ENCODE measurements around the gene FAM170B. TPM values are rescaled to one million over a fixed set of nuclear protein-coding genes. Genes with fewer than 3 reads are reported as not detected.

The FAM170B gene
- polyA plus RNA-seq, 5 donors: not detected

DNA sequence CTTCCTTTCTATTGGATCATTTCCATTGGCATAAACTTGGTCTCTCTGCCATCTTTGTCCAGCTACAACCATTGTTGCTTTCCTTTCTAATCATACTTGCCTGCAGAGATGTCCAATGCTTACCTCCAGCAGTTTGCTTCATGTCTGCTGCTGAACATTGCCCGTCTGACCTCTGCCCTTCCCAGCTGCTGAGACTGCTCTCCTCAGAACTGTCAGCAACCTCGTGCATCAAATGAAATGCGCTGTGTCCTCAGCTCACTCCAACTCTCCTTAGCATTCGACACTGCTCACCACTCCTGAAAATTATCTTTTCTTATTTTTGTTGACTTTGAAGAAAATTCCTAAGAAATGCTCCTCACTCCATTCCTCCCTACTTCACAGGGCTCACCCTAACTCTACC lies 5.0 kb downstream of the FAM170B start:
- no peak for DNase-seq

DNA sequence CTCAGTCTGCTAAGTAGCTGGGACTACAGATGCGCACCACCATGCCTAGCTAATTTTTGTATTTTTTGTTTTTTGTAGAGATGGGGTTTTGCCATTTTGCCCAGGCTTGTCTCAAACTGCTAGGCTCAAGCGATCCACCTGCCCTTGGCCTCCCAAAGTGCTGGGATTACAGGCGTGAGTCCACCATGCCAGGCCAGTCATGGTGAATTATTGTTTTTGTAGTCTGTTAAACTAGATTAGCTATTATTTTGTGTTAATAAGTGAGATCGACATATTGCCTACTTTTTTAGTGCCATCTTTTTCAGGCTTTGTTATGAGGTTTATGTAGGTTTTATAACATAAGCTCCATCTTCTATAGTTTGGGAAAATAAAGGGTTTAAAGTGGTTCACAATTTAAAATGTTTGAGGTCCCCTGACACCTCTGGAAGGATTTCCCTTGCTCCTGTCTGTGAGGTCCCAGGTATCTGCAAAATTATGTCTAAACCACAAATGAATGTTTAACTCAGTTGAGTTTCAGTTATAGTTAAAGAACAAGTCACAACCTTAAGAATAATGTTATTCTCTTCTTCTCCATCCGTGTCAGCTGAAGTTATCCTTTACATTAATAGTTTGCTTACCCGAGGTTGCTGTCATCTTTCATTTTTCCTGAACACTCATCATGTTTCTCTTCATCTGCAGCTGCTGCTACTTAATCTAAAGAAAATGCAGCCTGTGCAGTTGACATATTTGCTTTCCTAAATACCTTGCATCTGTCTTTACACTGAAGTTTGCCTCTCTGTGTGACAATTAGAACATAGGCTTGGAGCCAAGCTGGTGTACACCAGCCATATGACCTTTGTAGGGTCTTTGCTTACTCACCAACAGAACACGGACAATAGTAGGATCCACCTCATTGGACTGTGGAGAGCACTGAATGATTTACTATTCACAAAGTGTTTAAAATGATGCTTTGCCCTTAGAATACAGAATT lies 9.6 kb downstream of the FAM170B start:
- DNase-seq: no peak

DNA sequence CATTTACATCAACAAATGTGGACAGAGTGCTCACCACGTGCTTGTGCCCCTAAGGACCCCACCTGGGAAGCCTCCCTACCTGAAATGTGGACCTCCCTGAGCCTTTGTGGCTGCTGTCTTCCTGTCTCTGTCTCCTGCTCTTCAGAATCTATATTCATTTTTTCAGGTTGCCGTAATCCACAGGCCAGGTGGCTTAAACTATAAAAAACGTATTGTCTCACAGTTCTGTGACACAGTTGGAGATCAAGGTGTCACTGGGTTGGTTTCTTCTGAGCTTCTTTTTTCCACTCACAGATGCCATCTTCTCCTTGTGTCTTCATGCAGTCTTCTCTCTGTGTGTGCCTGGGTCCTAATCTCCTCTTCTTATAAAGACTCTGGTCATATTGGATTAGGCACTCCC lies 12.9 kb downstream of the FAM170B start:
- no peak for DNase-seq

DNA sequence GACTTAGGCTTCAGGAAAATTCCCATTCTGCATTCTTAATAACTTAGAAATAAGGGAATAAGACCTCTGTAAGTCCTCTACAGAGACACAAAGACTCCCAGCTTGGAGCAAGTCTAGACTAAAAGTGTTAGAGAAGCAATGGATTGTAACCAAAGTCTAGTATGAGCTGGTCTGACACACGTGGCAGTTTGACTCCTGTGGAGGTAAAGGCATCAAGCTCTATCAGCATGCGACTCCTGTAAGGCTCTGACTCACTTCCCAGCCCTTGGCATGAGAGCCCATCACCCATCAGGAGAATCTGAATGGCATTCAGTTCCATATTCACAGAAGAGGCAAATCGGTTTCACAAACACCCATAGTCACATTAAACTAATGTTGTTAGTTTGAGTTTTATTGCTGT lies 14.1 kb downstream of the FAM170B start:
- DNase-seq: no peak

DNA sequence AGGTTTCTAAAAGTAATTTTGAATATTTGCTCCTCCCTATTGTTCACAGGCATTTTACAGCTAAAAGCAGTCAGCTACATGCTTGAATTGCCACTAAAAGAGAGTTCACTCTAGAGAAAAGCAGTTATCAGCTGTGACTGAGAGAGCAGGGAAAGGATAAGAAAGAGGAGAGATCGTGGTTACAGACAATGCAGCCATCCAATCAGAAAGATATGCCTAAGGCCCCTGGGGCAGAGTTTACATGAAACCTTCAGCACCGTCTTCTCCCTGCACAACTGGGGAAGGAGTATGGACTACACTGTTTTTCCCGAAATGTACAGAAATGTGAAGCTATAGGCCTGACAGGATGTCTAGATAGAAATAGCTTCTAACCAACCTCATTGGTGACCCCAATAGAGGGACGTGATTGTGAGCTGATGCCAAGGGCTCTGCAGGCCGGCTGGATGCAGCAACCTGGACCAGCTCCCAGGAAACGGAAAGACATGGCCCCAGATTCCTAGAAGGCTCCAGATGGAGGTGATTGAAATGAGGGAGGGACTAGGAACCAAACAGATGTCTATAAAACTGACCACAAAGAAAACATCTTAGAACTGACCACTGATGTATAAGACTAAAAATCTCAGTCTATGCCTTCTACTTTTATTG lies 15.3 kb downstream of the FAM170B start:
- DNase-seq: no peak

DNA sequence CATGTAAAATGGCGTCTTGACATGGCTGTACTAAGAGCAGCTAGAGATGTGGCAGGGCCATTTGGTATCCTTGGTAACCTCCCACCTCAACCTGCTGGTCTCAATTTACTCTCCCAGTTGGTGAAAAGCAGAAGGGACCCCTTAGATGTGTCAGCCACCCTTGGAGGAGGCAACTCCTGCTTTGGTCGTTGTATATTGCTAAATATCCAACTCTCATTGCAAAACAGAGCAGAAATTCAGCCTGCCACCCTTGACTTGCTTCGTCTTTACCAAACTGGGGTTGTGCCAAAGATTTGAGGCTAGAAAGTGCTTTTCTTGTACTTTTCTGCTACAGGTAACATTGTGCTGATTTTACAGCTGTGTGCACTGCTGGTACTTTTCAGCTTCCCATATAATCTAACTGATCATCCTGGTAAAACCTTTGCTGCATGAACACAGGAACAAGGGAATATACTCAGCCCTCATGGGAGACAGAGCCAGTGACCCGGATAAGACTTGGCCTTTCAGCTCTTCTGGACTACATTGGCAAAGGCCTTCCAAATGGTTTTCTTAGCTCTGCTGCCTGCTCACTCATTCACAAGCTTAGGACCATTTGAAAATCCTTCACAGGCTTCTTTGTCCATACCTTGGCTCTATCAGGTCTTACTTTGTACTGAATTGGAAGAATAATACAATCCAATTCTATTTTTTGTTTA lies 16.3 kb downstream of the FAM170B start:
- DNase-seq: no peak

DNA sequence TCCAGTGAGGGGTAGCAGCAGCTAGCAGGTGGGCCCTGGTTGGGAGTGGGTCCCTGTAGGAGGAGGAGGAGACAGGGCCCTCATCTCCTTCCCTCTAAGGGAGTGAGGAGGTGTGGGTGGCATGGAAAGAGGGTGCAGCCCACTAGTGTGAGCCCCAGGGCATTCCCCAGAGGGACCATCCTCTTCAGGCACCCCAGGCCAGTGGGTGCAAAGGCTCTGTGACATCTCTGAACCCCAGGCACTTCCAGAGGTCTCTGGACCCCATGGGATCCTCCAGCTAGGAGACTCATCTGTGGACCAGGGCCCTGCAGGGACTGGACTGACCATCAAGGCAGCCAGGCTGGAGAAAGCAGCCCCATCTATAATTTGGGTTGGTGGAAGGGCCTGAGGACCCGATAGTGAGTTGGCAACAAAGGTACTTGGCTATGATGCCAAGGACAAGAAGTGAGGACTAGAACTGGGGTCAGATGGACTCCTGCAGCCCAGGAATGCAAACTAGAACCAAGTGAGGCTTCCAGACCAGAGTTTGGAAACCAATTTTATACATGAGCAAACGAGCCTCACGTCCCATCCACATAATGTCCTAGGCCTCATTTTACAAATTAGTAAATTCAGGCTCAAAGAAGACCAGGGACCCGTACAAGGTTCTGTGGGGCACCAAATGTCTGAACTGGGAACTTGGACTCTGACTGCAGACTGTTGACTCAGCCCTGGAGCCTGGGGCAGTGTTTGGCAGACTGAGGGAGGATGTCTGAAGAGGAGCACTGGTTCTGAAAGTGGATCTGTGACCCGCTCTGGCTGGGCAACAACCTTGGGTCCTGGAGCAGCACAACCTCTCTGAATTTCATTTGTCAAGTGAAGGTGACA lies 17.1 kb downstream of the FAM170B start:
- DNase-seq: no peak

DNA sequence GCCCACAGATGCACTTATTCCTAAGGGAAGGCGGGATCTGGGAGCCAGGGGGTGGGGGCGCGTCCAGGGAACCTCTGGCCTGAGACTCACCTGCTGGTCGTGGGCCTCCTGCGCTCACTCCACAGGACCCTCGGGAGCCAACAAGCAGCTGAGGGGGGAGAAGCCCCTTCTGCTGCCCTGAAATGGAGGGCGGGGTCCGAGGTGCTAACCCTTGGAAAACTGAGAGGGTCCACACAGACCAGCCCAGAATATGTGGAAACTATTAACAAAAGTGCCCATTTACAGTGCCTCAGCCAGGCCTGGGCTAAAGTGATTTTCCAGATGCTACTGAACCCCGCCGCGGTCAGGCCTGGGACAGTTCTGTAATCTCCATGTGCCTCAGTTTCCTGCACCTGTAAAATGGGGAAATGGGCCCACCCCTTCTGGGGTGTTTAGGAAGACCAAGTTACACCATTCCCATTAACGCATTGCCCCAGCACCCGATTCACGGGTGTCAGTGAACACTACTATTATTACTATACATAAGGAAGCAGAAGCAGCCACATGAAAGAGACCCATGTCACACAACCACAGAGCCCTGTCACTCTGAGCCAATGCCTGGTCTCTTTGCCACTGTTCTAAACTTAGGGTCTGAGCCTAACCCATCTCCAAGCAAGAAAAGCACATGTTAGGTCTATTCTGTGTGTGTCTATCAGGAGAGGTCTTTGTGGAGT lies 17.9 kb downstream of the FAM170B start:
- DNase-seq: no peak

DNA sequence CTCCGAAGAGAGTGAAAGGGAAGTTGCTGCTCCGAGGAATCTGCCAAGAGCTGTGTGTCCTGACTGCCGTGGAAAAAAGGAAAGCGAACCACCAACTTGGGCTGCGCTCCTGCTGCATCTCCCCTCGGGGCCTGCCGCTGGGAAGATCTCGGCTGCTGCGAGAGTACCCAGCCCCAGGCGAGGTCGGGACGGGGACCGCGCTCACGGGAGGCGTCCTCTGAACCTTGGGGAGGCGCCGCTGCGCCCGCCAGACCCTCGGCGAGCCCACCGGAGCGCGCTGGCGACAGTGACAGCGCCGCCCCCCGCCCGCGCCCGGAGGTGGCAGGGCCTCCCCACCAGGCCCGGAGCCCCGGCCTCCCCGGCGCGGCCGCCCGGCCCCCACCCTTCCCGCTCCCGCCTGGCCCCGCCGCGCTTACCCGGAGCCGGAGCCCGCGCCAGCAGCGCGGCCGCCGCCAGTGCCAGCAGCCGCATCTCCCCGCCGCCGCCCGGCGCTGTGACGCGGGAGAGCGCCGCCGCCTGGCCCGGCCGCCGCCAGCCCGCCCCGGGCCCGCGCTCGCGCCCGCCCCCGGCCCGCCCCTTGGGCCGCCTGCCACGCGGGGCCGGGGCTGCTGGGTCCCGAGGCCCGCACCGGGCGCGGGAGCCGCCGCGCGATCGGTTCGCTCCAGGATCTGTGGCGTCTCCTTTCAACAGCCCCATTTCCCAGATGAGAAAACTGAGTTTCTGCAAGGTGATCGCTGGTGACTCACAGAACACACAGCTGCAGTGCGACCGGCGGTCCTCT lies 18.6 kb downstream of the FAM170B start, which contains the start of gene VSTM4:
TSS of gene VSTM4 (minus strand) at position 508 of the 781 bp plus-strand sequence. CDS start at position 471, 37 bp downstream.
- peak in 1 of 2 donors; percentile 59 for DNase-seq

DNA sequence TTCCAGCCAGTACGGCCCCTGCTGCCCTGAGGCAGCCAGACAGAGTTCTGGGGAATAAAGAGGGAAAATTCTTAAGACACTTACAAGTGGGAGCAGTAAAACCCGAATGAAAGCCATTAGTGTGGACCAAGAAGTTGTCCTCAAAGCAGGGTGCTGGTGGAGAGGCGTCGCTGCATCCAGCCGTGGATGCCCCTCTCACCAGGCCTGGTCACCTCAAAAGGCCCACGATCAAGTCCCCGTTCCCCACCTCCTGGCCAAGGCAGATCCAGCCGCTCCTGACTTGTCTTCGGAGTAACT lies 19.2 kb downstream of the FAM170B start:
- no peak for DNase-seq

DNA sequence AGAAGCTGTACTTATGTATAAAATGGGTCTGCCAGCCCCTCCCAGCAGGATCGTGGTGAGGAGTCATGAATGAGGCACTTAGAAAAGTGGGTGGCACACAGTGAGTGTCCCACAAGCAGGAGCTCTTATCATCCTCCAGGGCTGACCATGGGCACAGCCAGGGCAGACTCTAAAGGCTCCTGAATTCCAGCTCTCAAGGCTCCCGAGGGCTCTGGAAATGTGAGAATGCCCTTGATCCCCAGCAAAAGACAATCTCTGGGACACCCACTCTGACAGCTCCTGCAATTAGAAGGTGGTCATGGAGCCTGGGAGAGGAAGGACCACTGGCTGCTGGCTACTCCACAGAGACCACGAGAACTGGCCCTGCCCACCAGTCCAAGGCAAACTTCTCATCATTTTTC lies 20.1 kb downstream of the FAM170B start:
- DNase-seq: no peak

DNA sequence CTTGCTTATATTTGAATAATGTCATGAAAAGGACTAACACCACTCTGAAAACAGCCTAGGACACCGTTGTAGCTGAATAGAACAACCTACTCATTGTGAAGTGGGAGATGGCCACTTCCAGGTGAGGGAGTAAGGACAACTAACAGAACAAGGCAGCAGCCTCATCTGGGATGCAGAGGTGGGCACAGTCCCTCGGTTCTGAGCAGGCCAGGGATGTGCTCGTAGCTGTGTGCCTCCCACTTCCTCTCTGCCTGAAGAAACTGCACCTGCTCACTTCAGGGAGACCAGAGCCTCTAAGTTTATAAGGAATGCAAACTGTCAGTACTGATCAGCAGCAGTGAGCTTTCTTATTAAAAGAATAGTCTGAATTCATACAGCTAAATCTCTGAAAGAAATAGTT lies 21.0 kb downstream of the FAM170B start:
- no peak for DNase-seq

DNA sequence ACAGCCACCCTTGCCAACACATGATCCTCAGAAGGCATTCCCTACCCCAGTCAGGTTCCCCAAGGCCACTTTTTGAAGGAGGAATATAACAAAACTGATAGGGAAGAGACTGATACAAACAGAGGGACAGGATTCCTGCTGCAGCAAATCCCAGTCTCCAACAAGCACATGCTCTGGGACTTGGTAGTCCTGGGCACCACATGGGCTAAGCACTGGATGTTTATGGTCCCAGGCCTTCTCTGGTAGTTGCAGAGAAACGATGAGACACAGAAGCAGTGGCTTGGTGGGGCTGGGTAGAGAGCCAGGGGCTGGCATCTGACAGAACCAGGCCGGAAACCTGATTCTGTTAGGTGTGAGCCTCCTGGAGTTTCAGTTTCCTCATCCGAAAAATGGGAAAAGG lies 21.7 kb downstream of the FAM170B start:
- no peak for DNase-seq

DNA sequence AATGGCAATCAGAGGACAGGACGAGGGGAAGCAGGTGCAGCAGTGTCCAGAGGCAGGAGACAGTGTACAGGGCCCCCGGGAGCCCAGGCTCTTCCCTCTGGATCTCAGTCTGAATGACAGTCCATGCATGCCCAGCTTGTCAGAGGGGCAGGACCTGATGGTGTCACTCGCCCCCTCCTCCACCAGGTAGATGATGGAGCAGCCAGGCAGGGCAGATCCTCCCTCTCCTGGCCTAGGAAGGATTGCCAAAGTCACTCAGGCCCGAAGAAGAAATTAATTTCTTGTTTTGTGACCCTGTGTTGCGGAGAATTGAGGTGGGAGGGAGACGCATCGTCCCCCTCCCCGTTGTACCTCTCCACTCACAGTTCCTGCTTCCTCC lies 22.5 kb downstream of the FAM170B start:
- DNase-seq: no peak

DNA sequence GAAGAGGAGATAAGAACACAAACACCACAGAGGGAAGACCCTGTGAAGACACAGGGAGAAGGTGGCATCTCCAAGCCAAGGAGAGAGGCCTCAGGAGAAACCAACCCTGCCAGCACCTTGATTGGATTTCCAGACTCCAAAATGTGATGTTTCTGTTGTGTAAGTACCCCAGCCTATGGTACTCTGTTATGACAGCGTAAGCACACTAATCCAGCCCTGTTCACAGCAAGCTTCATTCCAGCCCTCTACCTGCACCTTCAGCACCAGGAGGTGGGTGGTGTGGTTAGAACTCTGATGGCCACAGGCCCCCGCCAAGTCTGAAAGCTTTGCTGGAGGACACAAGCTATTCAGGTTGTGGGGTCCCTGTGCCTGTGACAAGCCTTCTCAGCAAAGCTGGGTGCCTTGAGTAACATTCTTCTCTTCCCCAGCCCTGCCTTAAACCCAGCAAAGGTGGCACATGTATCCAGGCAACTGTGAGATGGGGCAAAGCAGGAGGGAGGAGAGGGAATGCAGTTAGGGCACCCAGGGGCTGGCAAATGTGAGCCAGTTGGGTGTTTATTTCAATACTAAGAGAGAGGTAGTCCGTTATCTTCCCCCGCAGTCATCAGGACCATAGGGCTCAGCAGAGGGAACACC lies 23.0 kb downstream of the FAM170B start:
- DNase-seq: no peak

DNA sequence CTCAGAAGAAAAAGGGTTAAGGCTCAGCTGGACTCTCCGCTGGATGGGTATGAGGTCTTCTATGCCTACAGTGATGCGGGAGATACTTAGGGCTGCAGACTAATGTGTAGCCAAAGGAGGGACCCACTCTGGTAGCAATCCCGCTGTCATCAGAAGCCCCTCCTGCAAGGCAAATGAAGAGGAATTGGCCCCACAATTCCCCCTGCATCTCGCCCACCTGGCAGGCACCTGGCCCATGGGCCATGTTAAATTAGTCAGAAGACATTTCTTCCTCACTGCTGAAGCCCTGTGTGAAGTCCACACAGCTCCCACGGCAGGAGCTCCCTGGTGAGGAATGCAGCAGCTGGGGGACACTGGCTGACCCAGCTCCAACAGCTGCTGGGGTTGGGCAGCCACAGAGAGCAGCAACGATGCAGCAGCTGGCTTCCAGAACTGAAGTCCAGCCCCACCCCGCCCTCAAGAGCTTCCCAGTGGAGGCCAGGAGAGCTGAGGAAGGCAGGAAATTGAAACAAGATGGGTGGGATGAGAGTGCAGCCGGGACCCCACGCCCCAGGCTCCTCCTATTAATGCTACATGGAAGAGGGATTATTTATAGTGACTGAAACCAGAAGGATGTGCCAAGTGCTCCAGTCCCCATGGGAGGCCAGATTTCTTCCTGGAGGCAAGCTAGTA lies 24.0 kb downstream of the FAM170B start:
- peak; percentile 88 to 91 for DNase-seq

DNA sequence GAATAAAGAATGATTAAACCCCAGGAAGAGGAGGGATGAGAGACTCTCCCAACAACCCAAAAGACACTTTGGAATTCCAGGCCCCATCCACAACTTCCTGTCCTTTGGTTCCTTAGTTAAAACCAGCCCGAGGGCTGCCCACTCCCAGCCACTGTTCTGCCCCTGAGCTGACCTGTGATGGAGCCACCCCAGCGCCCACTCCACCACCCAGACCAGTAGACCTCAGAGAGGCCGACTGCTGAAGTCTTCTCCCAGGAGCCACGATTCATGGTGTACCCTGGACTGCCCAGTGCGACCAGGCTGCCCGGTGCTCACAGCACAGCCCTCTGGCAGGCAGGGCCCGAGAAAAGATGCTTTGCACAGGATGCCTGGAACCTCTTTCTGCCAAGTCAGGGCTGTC lies 25.2 kb downstream of the FAM170B start:
- DNase-seq: no peak

DNA sequence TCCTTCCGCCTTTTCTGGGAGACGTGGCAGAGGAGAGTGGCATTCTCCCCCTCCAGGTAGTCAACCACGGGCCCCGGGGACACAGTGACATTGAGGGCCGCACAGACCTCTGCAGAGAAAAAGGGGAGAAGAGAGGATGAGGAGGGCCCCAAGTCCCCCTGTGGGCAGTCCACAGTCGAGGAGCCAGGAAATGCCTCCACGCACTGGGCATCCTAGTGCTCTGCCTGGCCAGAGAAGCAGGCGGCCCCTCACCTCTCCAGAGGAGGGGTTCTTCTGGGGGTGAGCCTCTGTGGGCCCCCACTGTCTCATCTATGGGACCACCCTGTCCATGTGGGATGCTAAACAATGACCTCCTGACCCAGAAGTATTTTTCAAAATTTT lies 25.9 kb downstream of the FAM170B start:
- no peak for DNase-seq

All from right lung (tissue), 5 donors.